ENCODE results near the gene DEGS2.

The DEGS2 gene

DNA sequence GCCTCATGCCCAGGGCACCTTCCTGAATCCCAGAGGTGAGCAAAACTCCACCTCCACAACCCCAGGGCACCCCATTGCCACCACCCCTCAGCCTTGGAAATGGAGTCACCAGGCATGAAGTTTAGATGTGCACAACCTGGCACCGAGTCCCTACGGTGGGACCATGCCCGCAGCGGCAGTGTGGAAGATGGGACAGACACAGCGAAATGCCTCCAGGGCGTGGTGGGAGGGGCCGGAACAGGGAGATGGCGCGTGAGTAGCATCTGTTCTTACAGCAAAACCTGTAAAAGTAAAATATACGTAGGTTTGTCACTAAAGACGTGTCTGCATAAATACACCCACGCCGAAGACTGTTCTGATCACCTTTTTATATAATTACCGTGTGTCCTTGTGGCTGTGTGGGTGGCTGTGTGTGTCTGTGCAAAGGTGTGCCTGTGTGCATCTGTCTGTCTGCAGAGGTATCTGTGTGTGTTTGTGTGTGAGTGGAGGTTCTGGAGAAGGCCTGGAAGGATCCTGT lies 17.4 kb upstream of the DEGS2 start:
- H3K9me3 ChIP-seq (ENCODE audit: insufficient read depth, low read length): no peaks in the 10 kb centered on the region
- H3K4me3 ChIP-seq (ENCODE audit: insufficient read length, low read depth): no peak overlapping the region
- TF ChIP-seq SUZ12 (IDR thresholded peaks at IDR 0.05; ENCODE audit: extremely low read depth, insufficient read depth, insufficient read length): no peak
- TF ChIP-seq ZNF274 (IDR thresholded peaks at IDR 0.05; ENCODE audit: low read depth, low read length): no peak
- TF ChIP-seq YY1 (IDR thresholded peaks at IDR 0.05; ENCODE audit: insufficient read depth, insufficient read length): no peak
- H3K27me3 ChIP-seq (ENCODE audit: insufficient read depth, insufficient read length): peaks cover 4% of the 10 kb centered on the region
- no peak for DNase-seq (ENCODE audit: low read depth, low spot score)
- no peaks in the 10 kb centered on the region for H3K36me3 ChIP-seq (ENCODE audit: insufficient read depth, insufficient read length, low read length)
- H3K9ac ChIP-seq (ENCODE audit: insufficient read length, low read depth): no peak overlapping the region
- no peaks in the 10 kb centered on the region for H3K4me1 ChIP-seq (ENCODE audit: insufficient read depth, insufficient read length)

DNA sequence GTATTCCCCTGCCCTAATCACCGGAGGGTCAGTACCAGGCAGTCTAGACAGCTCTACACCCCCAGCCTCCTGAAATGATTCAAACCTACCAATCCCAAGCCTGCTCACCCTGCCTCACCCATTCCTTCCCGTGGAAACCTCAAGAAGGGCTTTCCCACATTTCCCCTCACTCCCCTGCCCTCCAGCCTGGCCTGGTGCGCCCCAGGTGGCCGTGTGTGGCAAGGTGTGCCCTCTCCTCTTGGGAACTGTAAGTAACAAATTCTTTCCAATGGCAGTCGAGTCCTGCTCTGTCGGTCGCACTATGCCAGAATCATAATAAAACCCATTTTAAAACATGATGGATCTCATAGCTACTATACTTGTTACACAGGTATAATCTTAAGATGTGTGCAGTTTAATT lies 13.9 kb upstream of the DEGS2 start:
- TF ChIP-seq ZNF274 (IDR thresholded peaks at IDR 0.05; ENCODE audit: low read depth, low read length) (no peak), YY1 (IDR thresholded peaks at IDR 0.05; ENCODE audit: insufficient read depth, insufficient read length) (no peak), SUZ12 (IDR thresholded peaks at IDR 0.05; ENCODE audit: extremely low read depth, insufficient read depth, insufficient read length) (no peak)
- H3K4me1 ChIP-seq (ENCODE audit: insufficient read depth, insufficient read length): no peaks in the 10 kb centered on the region
- H3K4me3 ChIP-seq (ENCODE audit: insufficient read length, low read depth): no peak overlapping the region
- no peak for DNase-seq (ENCODE audit: low read depth, low spot score)
- no peak overlapping the region for H3K9ac ChIP-seq (ENCODE audit: insufficient read length, low read depth)
- H3K27me3 ChIP-seq (ENCODE audit: insufficient read depth, insufficient read length): peaks cover 4% of the 10 kb centered on the region
- H3K9me3 ChIP-seq (ENCODE audit: insufficient read depth, low read length): no peaks in the 10 kb centered on the region
- H3K36me3 ChIP-seq (ENCODE audit: insufficient read depth, insufficient read length, low read length): no peaks in the 10 kb centered on the region

DNA sequence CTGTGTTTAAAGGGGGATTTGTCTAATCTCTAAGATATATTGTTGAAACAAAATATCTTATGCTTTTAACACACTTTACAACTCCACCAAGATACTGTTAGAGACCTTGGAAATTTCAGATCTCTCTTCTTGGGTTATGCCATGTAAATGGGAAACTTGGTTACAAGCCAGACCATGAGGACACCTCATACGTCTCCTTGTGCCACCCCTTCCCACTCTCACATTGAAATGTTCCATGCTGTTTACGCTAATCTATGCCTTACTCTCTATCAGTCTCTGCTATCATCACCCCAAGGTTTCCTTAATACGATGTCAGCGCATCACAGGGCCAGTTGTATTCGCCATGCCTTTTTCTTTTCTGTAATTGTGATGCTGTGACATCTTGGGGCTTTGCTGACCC lies 13.4 kb upstream of the DEGS2 start:
- Histone ChIP-seq H3K27me3 (ENCODE audit: insufficient read depth, insufficient read length) (peaks cover 4% of the 10 kb centered on the region), H3K9ac (ENCODE audit: insufficient read length, low read depth) (no peak overlapping the region), H3K36me3 (ENCODE audit: insufficient read depth, insufficient read length, low read length) (no peaks in the 10 kb centered on the region), H3K4me1 (ENCODE audit: insufficient read depth, insufficient read length) (no peaks in the 10 kb centered on the region), H3K4me3 (ENCODE audit: insufficient read length, low read depth) (no peak overlapping the region), H3K9me3 (ENCODE audit: insufficient read depth, low read length) (no peaks in the 10 kb centered on the region)
- no peak for DNase-seq (ENCODE audit: low read depth, low spot score)
- TF ChIP-seq SUZ12 (IDR thresholded peaks at IDR 0.05; ENCODE audit: extremely low read depth, insufficient read depth, insufficient read length) (no peak), YY1 (IDR thresholded peaks at IDR 0.05; ENCODE audit: insufficient read depth, insufficient read length) (no peak)

DNA sequence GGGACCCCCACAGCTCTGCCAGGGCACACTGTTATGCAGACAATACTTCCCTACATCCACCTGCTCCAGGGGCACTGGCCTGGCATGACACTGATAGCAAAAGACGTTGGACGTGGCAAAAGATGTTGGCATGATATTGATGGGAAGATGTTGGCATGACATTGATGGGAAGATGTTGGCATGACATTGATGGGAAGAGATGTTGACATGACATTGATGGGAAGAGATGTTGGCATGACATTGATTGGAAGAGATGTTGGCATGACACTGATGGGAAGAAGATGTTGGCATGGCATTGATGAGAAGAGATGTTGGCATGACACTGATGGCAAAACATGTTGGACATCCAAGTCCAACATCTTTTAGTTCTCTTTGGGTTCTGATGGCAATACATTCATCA lies 11.4 kb upstream of the DEGS2 start:
- Histone ChIP-seq H3K9ac (ENCODE audit: insufficient read length, low read depth) (no peak overlapping the region), H3K9me3 (ENCODE audit: insufficient read depth, low read length) (no peaks in the 10 kb centered on the region), H3K27me3 (ENCODE audit: insufficient read depth, insufficient read length) (peaks cover 4% of the 10 kb centered on the region), H3K4me1 (ENCODE audit: insufficient read depth, insufficient read length) (peaks cover 3% of the 10 kb centered on the region), H3K36me3 (ENCODE audit: insufficient read depth, insufficient read length, low read length) (no peaks in the 10 kb centered on the region), H3K4me3 (ENCODE audit: insufficient read length, low read depth) (no peak overlapping the region)
- no peak for DNase-seq (ENCODE audit: low read depth, low spot score)
- TF ChIP-seq SUZ12 (IDR thresholded peaks at IDR 0.05; ENCODE audit: extremely low read depth, insufficient read depth, insufficient read length) (no peak), ZNF274 (IDR thresholded peaks at IDR 0.05; ENCODE audit: low read depth, low read length) (no peak), YY1 (IDR thresholded peaks at IDR 0.05; ENCODE audit: insufficient read depth, insufficient read length) (no peak)

DNA sequence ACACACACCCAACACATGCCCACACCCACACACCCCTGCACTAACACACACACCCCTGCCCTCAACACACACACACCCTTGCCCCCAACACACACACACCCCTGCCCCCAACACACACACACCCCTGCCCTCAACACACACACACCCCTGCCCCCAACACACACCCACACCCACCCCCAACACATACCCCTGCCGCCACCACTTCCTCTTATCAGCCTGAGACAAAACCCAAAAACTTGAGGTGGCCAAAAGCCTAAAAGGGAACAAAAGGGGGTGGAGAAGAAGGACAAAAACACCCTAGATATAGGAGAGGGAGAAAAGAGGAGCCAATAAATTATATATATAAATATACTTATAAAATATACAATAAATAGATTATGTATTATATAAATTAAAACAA lies 9.1 kb upstream of the DEGS2 start:
- no peak for TF ChIP-seq ZNF274 (IDR thresholded peaks at IDR 0.05; ENCODE audit: low read depth, low read length)
- H3K36me3 ChIP-seq (ENCODE audit: insufficient read depth, insufficient read length, low read length): no peaks in the 10 kb centered on the region
- no peak for DNase-seq (ENCODE audit: low read depth, low spot score)
- no peak overlapping the region for H3K4me3 ChIP-seq (ENCODE audit: insufficient read length, low read depth)
- no peak overlapping the region for H3K9ac ChIP-seq (ENCODE audit: insufficient read length, low read depth)
- H3K27me3 ChIP-seq (ENCODE audit: insufficient read depth, insufficient read length): peaks cover 4% of the 10 kb centered on the region
- peaks cover 3% of the 10 kb centered on the region for H3K4me1 ChIP-seq (ENCODE audit: insufficient read depth, insufficient read length)
- H3K9me3 ChIP-seq (ENCODE audit: insufficient read depth, low read length): no peaks in the 10 kb centered on the region

DNA sequence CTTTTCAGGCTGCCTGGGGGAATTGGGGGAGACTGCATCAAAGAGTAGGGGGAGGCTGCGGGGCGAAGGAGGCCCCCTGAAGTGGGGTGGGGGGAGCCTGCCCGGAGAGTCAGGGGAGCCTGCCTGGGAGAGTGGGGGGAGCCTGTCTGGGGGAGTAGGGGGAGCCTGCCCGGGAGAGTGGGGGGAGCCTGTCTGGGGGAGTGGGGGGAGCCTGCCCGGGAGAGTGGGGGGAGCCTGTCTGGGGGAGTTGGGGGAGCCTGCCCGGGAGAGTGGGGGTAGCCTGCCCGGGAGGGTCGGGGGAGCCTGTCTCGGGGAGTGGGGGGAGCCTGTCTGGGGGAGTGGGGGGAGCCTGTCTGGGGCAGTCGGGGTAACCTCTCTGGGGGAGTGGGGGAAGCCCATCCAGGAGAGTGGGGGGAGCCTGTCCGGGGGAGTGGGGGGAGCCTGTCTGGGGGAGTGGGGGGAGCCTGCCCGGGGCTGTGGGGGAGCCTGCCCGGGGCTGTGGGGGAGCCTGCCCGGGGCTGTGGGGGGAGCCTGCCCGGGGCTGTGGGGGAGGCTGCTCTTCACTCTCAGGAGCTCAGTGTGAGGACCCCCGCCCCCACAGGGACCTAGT lies 6.5 kb upstream of the DEGS2 start:
- no peak for TF ChIP-seq YY1 (IDR thresholded peaks at IDR 0.05; ENCODE audit: insufficient read depth, insufficient read length)
- TF ChIP-seq SUZ12 (IDR thresholded peaks at IDR 0.05; ENCODE audit: extremely low read depth, insufficient read depth, insufficient read length): no peak
- no peak for TF ChIP-seq ZNF274 (IDR thresholded peaks at IDR 0.05; ENCODE audit: low read depth, low read length)
- DNase-seq (ENCODE audit: low read depth, low spot score): no peak
- Histone ChIP-seq H3K4me1 (ENCODE audit: insufficient read depth, insufficient read length) (peaks cover 3% of the 10 kb centered on the region), H3K27me3 (ENCODE audit: insufficient read depth, insufficient read length) (peaks cover 6% of the 10 kb centered on the region), H3K36me3 (ENCODE audit: insufficient read depth, insufficient read length, low read length) (no peaks in the 10 kb centered on the region), H3K9me3 (ENCODE audit: insufficient read depth, low read length) (no peaks in the 10 kb centered on the region), H3K9ac (ENCODE audit: insufficient read length, low read depth) (no peak overlapping the region), H3K4me3 (ENCODE audit: insufficient read length, low read depth) (no peak overlapping the region)

DNA sequence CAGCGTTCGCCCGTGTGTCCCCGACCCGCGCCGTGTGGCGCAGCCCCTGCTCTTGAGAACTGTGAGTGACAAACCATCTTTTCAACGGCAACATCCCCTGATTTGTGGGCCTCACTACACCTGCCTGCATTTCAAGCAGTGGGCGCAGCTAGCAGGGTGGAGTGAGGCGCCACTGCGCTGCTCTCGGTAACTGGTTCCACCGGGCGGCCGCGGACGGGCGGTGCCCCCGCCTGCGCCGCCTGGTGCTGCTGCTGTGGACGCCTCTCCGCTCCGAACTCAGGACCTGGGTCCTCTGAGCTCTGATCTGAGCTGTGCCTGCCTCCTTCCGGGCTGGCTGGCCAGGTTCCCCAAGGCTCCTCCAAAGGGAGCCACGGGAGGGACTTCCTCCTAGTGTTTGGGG lies 5.9 kb upstream of the DEGS2 start:
- no peak overlapping the region for H3K9ac ChIP-seq (ENCODE audit: insufficient read length, low read depth)
- no peaks in the 10 kb centered on the region for H3K9me3 ChIP-seq (ENCODE audit: insufficient read depth, low read length)
- peaks cover 3% of the 10 kb centered on the region for H3K4me1 ChIP-seq (ENCODE audit: insufficient read depth, insufficient read length)
- H3K27me3 ChIP-seq (ENCODE audit: insufficient read depth, insufficient read length): peaks cover 12% of the 10 kb centered on the region
- no peak overlapping the region for H3K4me3 ChIP-seq (ENCODE audit: insufficient read length, low read depth)
- TF ChIP-seq YY1 (IDR thresholded peaks at IDR 0.05; ENCODE audit: insufficient read depth, insufficient read length) (no peak), ZNF274 (IDR thresholded peaks at IDR 0.05; ENCODE audit: low read depth, low read length) (no peak), SUZ12 (IDR thresholded peaks at IDR 0.05; ENCODE audit: extremely low read depth, insufficient read depth, insufficient read length) (no peak)
- no peaks in the 10 kb centered on the region for H3K36me3 ChIP-seq (ENCODE audit: insufficient read depth, insufficient read length, low read length)
- no peak for DNase-seq (ENCODE audit: low read depth, low spot score)
